Measurements from ENCODE around the gene UBE2F. TPM values are rescaled to one million over a fixed set of nuclear protein-coding genes. Genes with fewer than 3 reads are reported as not detected.

UBE2F gene
- total RNA-seq, 1 experiment from 2014 or later, result 44.9 TPM

DNA sequence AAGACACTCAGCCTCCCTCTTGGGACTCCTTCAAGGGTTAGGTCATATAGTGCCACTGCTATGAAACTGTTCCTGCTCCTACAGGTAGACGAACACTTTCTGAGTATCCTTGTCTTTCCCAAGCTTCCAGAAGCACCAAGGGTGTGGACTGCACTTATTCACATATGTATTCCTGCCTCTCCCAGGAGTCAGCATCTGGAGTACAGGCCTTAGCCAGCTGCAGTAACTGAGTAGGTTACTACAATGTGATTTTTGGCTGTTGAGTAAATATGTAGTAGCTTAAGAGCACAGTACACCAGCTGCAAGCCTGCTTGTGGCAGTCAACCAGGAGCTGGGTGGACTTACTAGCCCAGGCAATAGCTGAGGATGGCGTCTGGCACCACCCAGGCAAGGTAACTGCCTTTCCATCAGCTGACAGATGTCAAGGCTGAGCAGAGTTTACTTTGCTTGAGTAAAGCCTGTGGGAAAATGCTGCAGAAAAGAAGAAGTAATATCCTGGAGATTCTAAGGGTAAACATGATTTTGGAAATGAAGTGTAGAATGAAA, 80.0 kb downstream of the UBE2F start:
- Histone ChIP-seq H3K27me3 (ENCODE audit: control insufficient read depth, insufficient read depth, low read length) (no peaks in the 10 kb centered on the region), H3K4me3 (ENCODE audit: low read depth in 2 of 2, low read length in 2 of 2) (no peak overlapping the region), H3K27ac (ENCODE audit: low read length) (no peak overlapping the region), H3K4me1 (ENCODE audit: control insufficient read depth, insufficient read depth, low read length) (no peaks in the 10 kb centered on the region), H3K36me3 (ENCODE audit: control insufficient read depth, insufficient read depth, low read length) (no peaks in the 10 kb centered on the region), H3K9me3 (ENCODE audit: control insufficient read depth, insufficient read depth, low read depth, low read length) (no peaks in the 10 kb centered on the region)
- intact Hi-C loops (cut with micrococcal nuclease; ENCODE audit: unreplicated experiment) (no loop called here), in situ Hi-C loops (cut with HindIII; ENCODE audit: low pct_unique_long_range_greater_than_20kb, low sequenced_read_pairs) (no loop called here)
- ATAC-seq (no peak), DNase-seq (ENCODE audit: low read depth, low spot score) (no peak)
- no TSS peak for BruUV-seq (replicated peaks)
- ChIA-PET POLR2A (no interaction called here), CTCF (no interaction called here)
- TF ChIP-seq SIN3A (IDR thresholded peaks at IDR 0.05; ENCODE audit: borderline replicate concordance, insufficient read depth, low read depth, low read length) (no peak), POLR2AphosphoS5 (IDR thresholded peaks at IDR 0.05; ENCODE audit: low read depth, low read length) (no peak), TCF7L2 (IDR thresholded peaks at IDR 0.05; ENCODE audit: low read depth, low read length) (no peak)
- TF ChIP-seq, protein P1, sequence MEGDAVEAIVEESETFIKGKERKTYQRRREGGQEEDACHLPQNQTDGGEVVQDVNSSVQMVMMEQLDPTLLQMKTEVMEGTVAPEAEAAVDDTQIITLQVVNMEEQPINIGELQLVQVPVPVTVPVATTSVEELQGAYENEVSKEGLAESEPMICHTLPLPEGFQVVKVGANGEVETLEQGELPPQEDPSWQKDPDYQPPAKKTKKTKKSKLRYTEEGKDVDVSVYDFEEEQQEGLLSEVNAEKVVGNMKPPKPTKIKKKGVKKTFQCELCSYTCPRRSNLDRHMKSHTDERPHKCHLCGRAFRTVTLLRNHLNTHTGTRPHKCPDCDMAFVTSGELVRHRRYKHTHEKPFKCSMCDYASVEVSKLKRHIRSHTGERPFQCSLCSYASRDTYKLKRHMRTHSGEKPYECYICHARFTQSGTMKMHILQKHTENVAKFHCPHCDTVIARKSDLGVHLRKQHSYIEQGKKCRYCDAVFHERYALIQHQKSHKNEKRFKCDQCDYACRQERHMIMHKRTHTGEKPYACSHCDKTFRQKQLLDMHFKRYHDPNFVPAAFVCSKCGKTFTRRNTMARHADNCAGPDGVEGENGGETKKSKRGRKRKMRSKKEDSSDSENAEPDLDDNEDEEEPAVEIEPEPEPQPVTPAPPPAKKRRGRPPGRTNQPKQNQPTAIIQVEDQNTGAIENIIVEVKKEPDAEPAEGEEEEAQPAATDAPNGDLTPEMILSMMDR (IDR thresholded peaks at IDR 0.05), result no peak
- TF ChIP-seq, protein P2, sequence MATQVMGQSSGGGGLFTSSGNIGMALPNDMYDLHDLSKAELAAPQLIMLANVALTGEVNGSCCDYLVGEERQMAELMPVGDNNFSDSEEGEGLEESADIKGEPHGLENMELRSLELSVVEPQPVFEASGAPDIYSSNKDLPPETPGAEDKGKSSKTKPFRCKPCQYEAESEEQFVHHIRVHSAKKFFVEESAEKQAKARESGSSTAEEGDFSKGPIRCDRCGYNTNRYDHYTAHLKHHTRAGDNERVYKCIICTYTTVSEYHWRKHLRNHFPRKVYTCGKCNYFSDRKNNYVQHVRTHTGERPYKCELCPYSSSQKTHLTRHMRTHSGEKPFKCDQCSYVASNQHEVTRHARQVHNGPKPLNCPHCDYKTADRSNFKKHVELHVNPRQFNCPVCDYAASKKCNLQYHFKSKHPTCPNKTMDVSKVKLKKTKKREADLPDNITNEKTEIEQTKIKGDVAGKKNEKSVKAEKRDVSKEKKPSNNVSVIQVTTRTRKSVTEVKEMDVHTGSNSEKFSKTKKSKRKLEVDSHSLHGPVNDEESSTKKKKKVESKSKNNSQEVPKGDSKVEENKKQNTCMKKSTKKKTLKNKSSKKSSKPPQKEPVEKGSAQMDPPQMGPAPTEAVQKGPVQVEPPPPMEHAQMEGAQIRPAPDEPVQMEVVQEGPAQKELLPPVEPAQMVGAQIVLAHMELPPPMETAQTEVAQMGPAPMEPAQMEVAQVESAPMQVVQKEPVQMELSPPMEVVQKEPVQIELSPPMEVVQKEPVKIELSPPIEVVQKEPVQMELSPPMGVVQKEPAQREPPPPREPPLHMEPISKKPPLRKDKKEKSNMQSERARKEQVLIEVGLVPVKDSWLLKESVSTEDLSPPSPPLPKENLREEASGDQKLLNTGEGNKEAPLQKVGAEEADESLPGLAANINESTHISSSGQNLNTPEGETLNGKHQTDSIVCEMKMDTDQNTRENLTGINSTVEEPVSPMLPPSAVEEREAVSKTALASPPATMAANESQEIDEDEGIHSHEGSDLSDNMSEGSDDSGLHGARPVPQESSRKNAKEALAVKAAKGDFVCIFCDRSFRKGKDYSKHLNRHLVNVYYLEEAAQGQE (IDR thresholded peaks at IDR 0.05; ENCODE audit: insufficient read depth in 1 of 2, low read depth in 2 of 2, low read length in 1 of 2), result no peak

DNA sequence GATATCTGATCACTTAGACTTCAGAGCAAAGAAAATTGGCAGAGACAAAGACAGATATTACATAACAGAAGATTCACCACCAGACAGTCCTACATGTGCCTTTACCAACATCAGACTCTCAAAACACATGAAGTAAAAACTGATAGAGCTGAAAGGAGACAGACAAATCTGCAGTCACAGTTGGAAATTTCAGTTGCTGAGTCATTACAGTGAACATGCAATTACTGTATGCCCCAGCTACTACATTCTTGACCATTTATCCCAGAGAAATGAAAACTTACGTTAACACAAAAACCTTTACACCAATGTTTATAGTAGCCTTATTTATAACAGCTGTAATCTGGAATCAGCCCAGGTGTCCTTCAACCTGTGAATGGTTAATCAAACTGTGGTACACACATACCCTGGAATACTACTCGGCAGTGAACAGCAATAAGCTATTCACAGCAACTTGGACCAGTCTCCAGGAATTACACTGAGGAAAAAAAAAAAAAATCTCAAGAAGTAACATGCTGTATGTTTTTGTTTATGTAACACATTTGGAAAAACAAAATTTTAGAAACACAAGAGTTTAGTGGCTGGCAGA, 86.5 kb downstream of the UBE2F start:
- TF ChIP-seq TCF7L2 (IDR thresholded peaks at IDR 0.05; ENCODE audit: low read depth, low read length) (no peak), SIN3A (IDR thresholded peaks at IDR 0.05; ENCODE audit: borderline replicate concordance, insufficient read depth, low read depth, low read length) (no peak), POLR2AphosphoS5 (IDR thresholded peaks at IDR 0.05; ENCODE audit: low read depth, low read length) (no peak)
- TF ChIP-seq, protein P2 (IDR thresholded peaks at IDR 0.05; ENCODE audit: insufficient read depth in 1 of 2, low read depth in 2 of 2, low read length in 1 of 2), result no peak
- TF ChIP-seq, protein P1 (IDR thresholded peaks at IDR 0.05), result no peak
- Histone ChIP-seq H3K36me3 (ENCODE audit: control insufficient read depth, insufficient read depth, low read length) (no peaks in the 10 kb centered on the region), H3K4me3 (ENCODE audit: low read depth in 2 of 2, low read length in 2 of 2) (no peak overlapping the region), H3K27me3 (ENCODE audit: control insufficient read depth, insufficient read depth, low read length) (no peaks in the 10 kb centered on the region), H3K27ac (ENCODE audit: low read length) (no peak overlapping the region), H3K4me1 (ENCODE audit: control insufficient read depth, insufficient read depth, low read length) (no peaks in the 10 kb centered on the region), H3K9me3 (ENCODE audit: control insufficient read depth, insufficient read depth, low read depth, low read length) (no peaks in the 10 kb centered on the region)
- intact Hi-C loops (cut with micrococcal nuclease; ENCODE audit: unreplicated experiment) (no loop called here), in situ Hi-C loops (cut with HindIII; ENCODE audit: low pct_unique_long_range_greater_than_20kb, low sequenced_read_pairs) (no loop called here)
- CTCF ChIA-PET, result interaction anchor here (0.7 kb wide), 1 partner anchor 69 kb away, joined by 7 read pairs; no protein-coding TSS in a partner anchor
- no TSS peak for BruUV-seq (replicated peaks)
- POLR2A ChIA-PET, result no interaction called here
- no peak for DNase-seq (ENCODE audit: low read depth, low spot score)
- no peak for ATAC-seq
